Left lung (tissue), 10 donors: ENCODE results near the gene TEX44. TPM values are rescaled to one million over a fixed set of nuclear protein-coding genes. Genes with fewer than 3 reads are reported as not detected.

Experiments
- ATAC-seq: fragments of 200-7000 bp; cut with Tn5 transposase; one replicate; pipeline ENCODE4 v1.9.1; 2020; ENCODE audit warnings: moderate library complexity
- DNase-seq, 4 donors: peaks; one replicate each; pipeline ENCODE4 v3.0.0-alpha.2; 2013 to 2020
- H3K27ac ChIP-seq, 2 donors: fragments of 200-600 bp; sonication (generic) in 1 of 2; one replicate each; pipeline versions ENCODE4 v1.5.0 to v1.8.0; 2020 to 2021
- H3K27me3 ChIP-seq, 2 donors: fragments of 200-600 bp; sonication (generic) in 1 of 2; one replicate each; pipeline versions ENCODE4 v1.5.0 to v1.8.0; 2020 to 2021
- H3K36me3 ChIP-seq, 2 donors: fragments of 200-600 bp; sonication (generic) in 1 of 2; one replicate each; pipeline versions ENCODE4 v1.5.0 to v1.8.0; 2020 to 2021
- H3K4me1 ChIP-seq, 2 donors: fragments of 200-600 bp; one replicate each; pipeline ENCODE4 v1.8.0; 2021
- H3K4me3 ChIP-seq, 2 donors: fragments of 200-600 bp; sonication (generic) in 1 of 2; one replicate each; pipeline versions ENCODE4 v1.5.0 to v1.8.0; 2020 to 2021; ENCODE audit warnings: mild to moderate bottlenecking in 1 of 2
- H3K9me3 ChIP-seq, 2 donors: fragments of 200-600 bp; sonication (generic) in 1 of 2; one replicate each; pipeline versions ENCODE4 v1.5.0 to v1.8.0; 2020 to 2021
- CTCF ChIP-seq, 2 donors: fragments of 200-600 bp; sonication (generic) in 1 of 2; IDR thresholded peaks; one replicate each; pipeline versions ENCODE4 v1.5.0 to v1.8.0; 2021; ENCODE audit warnings: antibody characterized with exemption in 2 of 2
- intact Hi-C, 2 donors: fragments of 100-400 bp; cut with DNase I; formaldehyde crosslinking; loops; one replicate each; pipeline versions ENCODE4 v1.11.2 to v1.14.2; 2022
- polyA plus RNA-seq, 6 donors: library from polyadenylated mRNA; unstranded; fragments of 120-200 nt; gene quantifications; one replicate each; pipeline ENCODE4 v1.2.1, GENCODE V29; 2013; ENCODE audit not compliant: insufficient read length in 6 of 6
- total RNA-seq, 2 donors: library from RNA; stranded (reverse); fragmentation: NEBNext Ultra II Directional; extraction: Animal tissue kit (Norgen Biotek cat#: 25700); gene quantifications; one replicate each; pipeline ENCODE4 v1.2.1, GENCODE V29; 2021
- donor health status: DM: no; HTN: yes; CAD: no.
- donor health status: DM: no; HTN: no; CAD: no.

The TEX44 gene
- total and polyA plus RNA-seq, 8 donors: not detected

- Histone ChIP-seq H3K27ac (peak overlapping the region in 1 of 2 donors; percentile 23), H3K27me3 (no peaks in the 10 kb centered on the region), H3K36me3 (no peaks in the 10 kb centered on the region), H3K4me1 (peaks cover 0 to 8% of the 10 kb centered on the region in 2 donors), H3K4me3 (no peak overlapping the region), H3K9me3 (no peaks in the 10 kb centered on the region)
- ATAC-seq (no peak), DNase-seq (no peak)
- intact Hi-C loops: no loop called here
- TF ChIP-seq CTCF (IDR thresholded peaks at IDR 0.05): no peak
Observed at GRCh38 chr2:231627384-231628120, 34.9 kb downstream of the TEX44 start.

GRCh38 chr2:231632559-231633142, 40.0 kb downstream of the TEX44 start:
- Histone ChIP-seq H3K9me3 (no peaks in the 10 kb centered on the region), H3K36me3 (no peaks in the 10 kb centered on the region), H3K4me3 (no peak overlapping the region), H3K27me3 (no peaks in the 10 kb centered on the region), H3K4me1 (peaks cover 0 to 7% of the 10 kb centered on the region in 2 donors), H3K27ac (no peak overlapping the region)
- TF ChIP-seq CTCF (IDR thresholded peaks at IDR 0.05): no peak
- DNase-seq (no peak), ATAC-seq (no peak)
- intact Hi-C loops: no loop called here

DNA sequence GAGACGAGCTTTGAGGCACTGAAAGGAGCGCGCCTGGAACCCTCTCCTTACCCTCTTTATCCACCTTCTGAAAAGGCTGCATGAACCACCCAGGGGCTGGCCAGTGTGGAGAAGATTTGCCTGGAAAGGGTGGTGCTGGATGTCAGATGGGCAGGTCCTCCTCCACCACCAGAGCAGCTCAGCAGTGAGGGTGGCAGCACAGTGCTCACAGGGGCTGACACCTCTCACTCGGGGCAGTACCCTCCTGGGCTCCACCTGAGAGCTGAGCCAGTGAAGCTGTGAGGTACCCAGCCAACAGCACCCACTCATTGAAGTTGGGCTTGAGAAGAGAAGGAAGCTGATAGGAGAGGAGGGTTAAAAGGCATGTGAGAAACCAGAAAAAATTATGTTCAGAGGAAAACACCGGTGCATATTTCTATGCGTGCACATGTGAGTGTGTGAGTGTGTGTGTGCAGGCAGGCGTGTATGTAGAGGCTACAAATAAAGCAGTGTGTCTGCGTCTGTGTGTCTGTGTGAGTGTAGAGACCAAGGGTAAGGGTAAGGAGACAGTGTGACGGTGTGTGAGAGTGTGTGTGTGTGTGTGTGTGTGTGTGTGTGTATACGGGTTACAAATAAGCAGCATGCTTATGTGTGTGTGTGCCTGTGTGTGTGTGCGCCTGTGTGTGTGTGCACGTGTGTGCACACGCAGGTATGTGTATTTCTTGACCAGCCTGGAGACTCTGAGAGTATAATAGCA, 40.7 kb downstream of the TEX44 start:
- intact Hi-C loops: no loop called here
- Histone ChIP-seq H3K4me3 (no peak overlapping the region), H3K9me3 (no peaks in the 10 kb centered on the region), H3K27ac (no peak overlapping the region), H3K36me3 (no peaks in the 10 kb centered on the region), H3K27me3 (no peaks in the 10 kb centered on the region), H3K4me1 (peaks cover 0 to 4% of the 10 kb centered on the region in 2 donors)
- DNase-seq (no peak), ATAC-seq (peak; percentile 22)
- no peak for TF ChIP-seq CTCF (IDR thresholded peaks at IDR 0.05)

- H3K4me3 ChIP-seq: no peak overlapping the region
- no peaks in the 10 kb centered on the region for H3K36me3 ChIP-seq
- DNase-seq: no peak
- no peaks in the 10 kb centered on the region for H3K9me3 ChIP-seq
- no peak overlapping the region for H3K27ac ChIP-seq
- peaks cover 0 to 4% of the 10 kb centered on the region in 2 donors for H3K4me1 ChIP-seq
- no peak for ATAC-seq
- intact Hi-C loops: no loop called here
- H3K27me3 ChIP-seq: no peaks in the 10 kb centered on the region
- TF ChIP-seq CTCF (IDR thresholded peaks at IDR 0.05): no peak
Observed at GRCh38 chr2:231634412-231634811, 41.7 kb downstream of the TEX44 start.
